Measurements from ENCODE around the gene NDUFA6.

Gene NDUFA6

DNA sequence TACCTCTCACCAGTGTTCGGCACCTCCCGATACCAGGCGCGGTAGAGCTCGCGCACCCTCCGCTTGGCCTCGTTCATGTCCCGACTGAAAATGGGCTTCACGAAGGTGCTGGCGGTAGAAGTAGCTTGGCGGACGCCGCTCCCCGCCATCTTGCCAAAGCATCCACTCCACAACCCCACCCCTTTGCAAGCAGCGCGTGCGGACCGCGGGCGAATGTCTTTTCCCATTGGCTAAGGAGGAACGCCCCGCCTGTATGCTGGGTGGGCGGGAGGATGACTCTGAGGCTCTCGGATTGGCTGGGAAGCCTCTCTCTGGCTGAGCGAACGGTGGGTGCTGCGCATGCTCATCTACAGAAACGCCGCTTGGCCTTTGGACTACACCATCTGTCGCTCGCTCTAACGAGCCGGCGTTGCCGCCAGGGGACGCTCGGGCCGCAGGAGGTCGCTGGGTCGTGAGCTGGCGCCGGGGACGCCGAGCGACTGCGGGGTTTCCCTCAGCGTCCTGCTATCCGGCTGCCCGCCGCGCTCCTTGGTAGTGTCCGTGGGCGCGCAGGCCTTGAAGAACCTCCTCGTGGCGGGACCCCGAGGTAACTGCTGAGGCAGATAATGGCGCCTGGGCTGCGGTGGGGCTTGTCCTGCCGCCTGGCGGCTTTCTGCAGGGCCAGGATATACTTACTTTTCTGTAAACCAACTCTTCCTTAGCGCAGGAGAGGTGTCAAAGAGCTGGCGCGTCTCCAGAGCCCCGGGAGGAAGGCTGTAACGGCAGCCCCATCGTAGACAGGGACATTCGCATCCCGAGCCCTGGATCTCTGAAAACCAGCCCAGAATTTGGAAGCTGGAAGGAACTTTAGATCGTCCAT, at the start of gene NDUFA6 (continued):
- TF ChIP-seq, protein P1, sequence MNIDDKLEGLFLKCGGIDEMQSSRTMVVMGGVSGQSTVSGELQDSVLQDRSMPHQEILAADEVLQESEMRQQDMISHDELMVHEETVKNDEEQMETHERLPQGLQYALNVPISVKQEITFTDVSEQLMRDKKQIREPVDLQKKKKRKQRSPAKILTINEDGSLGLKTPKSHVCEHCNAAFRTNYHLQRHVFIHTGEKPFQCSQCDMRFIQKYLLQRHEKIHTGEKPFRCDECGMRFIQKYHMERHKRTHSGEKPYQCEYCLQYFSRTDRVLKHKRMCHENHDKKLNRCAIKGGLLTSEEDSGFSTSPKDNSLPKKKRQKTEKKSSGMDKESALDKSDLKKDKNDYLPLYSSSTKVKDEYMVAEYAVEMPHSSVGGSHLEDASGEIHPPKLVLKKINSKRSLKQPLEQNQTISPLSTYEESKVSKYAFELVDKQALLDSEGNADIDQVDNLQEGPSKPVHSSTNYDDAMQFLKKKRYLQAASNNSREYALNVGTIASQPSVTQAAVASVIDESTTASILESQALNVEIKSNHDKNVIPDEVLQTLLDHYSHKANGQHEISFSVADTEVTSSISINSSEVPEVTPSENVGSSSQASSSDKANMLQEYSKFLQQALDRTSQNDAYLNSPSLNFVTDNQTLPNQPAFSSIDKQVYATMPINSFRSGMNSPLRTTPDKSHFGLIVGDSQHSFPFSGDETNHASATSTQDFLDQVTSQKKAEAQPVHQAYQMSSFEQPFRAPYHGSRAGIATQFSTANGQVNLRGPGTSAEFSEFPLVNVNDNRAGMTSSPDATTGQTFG (tag by site-specific recombination; IDR thresholded peaks at IDR 0.05; ENCODE audit: borderline replicate concordance), result no peak
- TF ChIP-seq ZNF623 (tag by site-specific recombination; IDR thresholded peaks at IDR 0.05) (no peak), ZNF747 (tag by site-specific recombination; IDR thresholded peaks at IDR 0.05) (no peak), ZNF776 (tag by site-specific recombination; IDR thresholded peaks at IDR 0.05; ENCODE audit: borderline replicate concordance) (no peak), ZNF596 (tag by site-specific recombination; IDR thresholded peaks at IDR 0.05) (peak; percentile 100), ZNF302 (tag by site-specific recombination; IDR thresholded peaks at IDR 0.05; ENCODE audit: low read depth) (no peak), SCRT1 (tag by site-specific recombination; IDR thresholded peaks at IDR 0.05; ENCODE audit: borderline replicate concordance) (no peak), KLF8 (tag by site-specific recombination; IDR thresholded peaks at IDR 0.05) (peak; percentile 82; the same call in 1 of the 2 replicates), ZNF366 (tag by site-specific recombination; conservative IDR thresholded peaks at IDR 0.05) (peak; percentile 59), ZSCAN16 (tag by site-specific recombination; IDR thresholded peaks at IDR 0.05) (no peak), ZNF654 (tag by site-specific recombination; IDR thresholded peaks at IDR 0.05; ENCODE audit: low read depth) (peak; percentile 60), MZF1 (tag by site-specific recombination; IDR thresholded peaks at IDR 0.05; ENCODE audit: borderline replicate concordance) (no peak), ZNF561 (tag by site-specific recombination; IDR thresholded peaks at IDR 0.05; ENCODE audit: borderline replicate concordance) (peak; percentile 66; the same call in 1 of the 2 replicates), SETDB1 (IDR thresholded peaks at IDR 0.05; ENCODE audit: insufficient read length, low read length) (no peak)
- TF ChIP-seq, protein P2, sequence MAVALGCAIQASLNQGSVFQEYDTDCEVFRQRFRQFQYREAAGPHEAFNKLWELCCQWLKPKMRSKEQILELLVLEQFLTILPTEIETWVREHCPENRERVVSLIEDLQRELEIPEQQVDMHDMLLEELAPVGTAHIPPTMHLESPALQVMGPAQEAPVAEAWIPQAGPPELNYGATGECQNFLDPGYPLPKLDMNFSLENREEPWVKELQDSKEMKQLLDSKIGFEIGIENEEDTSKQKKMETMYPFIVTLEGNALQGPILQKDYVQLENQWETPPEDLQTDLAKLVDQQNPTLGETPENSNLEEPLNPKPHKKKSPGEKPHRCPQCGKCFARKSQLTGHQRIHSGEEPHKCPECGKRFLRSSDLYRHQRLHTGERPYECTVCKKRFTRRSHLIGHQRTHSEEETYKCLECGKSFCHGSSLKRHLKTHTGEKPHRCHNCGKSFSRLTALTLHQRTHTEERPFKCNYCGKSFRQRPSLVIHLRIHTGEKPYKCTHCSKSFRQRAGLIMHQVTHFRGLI (tag by site-specific recombination; IDR thresholded peaks at IDR 0.05), result peak; percentile 73
- TF ChIP-seq, protein P3, sequence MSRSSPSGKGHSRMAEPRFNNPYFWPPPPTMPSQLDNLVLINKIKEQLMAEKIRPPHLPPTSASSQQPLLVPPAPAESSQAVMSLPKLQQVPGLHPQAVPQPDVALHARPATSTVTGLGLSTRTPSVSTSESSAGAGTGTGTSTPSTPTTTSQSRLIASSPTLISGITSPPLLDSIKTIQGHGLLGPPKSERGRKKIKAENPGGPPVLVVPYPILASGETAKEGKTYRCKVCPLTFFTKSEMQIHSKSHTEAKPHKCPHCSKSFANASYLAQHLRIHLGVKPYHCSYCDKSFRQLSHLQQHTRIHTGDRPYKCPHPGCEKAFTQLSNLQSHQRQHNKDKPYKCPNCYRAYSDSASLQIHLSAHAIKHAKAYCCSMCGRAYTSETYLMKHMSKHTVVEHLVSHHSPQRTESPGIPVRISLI (tag by site-specific recombination; IDR thresholded peaks at IDR 0.05), result no peak
- TF ChIP-seq, protein P4, sequence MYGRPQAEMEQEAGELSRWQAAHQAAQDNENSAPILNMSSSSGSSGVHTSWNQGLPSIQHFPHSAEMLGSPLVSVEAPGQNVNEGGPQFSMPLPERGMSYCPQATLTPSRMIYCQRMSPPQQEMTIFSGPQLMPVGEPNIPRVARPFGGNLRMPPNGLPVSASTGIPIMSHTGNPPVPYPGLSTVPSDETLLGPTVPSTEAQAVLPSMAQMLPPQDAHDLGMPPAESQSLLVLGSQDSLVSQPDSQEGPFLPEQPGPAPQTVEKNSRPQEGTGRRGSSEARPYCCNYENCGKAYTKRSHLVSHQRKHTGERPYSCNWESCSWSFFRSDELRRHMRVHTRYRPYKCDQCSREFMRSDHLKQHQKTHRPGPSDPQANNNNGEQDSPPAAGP (tag by site-specific recombination; IDR thresholded peaks at IDR 0.05), result peak; percentile 17; the same call in 1 of the 2 replicates
- TF ChIP-seq, protein P5, sequence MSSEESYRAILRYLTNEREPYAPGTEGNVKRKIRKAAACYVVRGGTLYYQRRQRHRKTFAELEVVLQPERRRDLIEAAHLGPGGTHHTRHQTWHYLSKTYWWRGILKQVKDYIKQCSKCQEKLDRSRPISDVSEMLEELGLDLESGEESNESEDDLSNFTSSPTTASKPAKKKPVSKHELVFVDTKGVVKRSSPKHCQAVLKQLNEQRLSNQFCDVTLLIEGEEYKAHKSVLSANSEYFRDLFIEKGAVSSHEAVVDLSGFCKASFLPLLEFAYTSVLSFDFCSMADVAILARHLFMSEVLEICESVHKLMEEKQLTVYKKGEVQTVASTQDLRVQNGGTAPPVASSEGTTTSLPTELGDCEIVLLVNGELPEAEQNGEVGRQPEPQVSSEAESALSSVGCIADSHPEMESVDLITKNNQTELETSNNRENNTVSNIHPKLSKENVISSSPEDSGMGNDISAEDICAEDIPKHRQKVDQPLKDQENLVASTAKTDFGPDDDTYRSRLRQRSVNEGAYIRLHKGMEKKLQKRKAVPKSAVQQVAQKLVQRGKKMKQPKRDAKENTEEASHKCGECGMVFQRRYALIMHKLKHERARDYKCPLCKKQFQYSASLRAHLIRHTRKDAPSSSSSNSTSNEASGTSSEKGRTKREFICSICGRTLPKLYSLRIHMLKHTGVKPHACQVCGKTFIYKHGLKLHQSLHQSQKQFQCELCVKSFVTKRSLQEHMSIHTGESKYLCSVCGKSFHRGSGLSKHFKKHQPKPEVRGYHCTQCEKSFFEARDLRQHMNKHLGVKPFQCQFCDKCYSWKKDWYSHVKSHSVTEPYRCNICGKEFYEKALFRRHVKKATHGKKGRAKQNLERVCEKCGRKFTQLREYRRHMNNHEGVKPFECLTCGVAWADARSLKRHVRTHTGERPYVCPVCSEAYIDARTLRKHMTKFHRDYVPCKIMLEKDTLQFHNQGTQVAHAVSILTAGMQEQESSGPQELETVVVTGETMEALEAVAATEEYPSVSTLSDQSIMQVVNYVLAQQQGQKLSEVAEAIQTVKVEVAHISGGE (tag by site-specific recombination; conservative IDR thresholded peaks at IDR 0.05; ENCODE audit: low read depth), result peak; percentile 54
- TF ChIP-seq, protein P6, sequence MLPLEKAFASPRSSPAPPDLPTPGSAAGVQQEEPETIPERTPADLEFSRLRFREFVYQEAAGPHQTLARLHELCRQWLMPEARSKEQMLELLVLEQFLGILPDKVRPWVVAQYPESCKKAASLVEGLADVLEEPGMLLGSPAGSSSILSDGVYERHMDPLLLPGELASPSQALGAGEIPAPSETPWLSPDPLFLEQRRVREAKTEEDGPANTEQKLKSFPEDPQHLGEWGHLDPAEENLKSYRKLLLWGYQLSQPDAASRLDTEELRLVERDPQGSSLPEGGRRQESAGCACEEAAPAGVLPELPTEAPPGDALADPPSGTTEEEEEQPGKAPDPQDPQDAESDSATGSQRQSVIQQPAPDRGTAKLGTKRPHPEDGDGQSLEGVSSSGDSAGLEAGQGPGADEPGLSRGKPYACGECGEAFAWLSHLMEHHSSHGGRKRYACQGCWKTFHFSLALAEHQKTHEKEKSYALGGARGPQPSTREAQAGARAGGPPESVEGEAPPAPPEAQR (tag by site-specific recombination; IDR thresholded peaks at IDR 0.05), result no peak
- TF ChIP-seq, protein P7, sequence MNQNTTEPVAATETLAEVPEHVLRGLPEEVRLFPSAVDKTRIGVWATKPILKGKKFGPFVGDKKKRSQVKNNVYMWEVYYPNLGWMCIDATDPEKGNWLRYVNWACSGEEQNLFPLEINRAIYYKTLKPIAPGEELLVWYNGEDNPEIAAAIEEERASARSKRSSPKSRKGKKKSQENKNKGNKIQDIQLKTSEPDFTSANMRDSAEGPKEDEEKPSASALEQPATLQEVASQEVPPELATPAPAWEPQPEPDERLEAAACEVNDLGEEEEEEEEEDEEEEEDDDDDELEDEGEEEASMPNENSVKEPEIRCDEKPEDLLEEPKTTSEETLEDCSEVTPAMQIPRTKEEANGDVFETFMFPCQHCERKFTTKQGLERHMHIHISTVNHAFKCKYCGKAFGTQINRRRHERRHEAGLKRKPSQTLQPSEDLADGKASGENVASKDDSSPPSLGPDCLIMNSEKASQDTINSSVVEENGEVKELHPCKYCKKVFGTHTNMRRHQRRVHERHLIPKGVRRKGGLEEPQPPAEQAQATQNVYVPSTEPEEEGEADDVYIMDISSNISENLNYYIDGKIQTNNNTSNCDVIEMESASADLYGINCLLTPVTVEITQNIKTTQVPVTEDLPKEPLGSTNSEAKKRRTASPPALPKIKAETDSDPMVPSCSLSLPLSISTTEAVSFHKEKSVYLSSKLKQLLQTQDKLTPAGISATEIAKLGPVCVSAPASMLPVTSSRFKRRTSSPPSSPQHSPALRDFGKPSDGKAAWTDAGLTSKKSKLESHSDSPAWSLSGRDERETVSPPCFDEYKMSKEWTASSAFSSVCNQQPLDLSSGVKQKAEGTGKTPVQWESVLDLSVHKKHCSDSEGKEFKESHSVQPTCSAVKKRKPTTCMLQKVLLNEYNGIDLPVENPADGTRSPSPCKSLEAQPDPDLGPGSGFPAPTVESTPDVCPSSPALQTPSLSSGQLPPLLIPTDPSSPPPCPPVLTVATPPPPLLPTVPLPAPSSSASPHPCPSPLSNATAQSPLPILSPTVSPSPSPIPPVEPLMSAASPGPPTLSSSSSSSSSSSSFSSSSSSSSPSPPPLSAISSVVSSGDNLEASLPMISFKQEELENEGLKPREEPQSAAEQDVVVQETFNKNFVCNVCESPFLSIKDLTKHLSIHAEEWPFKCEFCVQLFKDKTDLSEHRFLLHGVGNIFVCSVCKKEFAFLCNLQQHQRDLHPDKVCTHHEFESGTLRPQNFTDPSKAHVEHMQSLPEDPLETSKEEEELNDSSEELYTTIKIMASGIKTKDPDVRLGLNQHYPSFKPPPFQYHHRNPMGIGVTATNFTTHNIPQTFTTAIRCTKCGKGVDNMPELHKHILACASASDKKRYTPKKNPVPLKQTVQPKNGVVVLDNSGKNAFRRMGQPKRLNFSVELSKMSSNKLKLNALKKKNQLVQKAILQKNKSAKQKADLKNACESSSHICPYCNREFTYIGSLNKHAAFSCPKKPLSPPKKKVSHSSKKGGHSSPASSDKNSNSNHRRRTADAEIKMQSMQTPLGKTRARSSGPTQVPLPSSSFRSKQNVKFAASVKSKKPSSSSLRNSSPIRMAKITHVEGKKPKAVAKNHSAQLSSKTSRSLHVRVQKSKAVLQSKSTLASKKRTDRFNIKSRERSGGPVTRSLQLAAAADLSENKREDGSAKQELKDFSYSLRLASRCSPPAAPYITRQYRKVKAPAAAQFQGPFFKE (tag by site-specific recombination; IDR thresholded peaks at IDR 0.05; ENCODE audit: borderline replicate concordance), result no peak
